ENCODE data around the gene MAML2.

- TF ChIP-seq CTCF (IDR thresholded peaks at IDR 0.05) (no peak), POLR2A (IDR thresholded peaks at IDR 0.05; ENCODE audit: low read depth) (no peak), EP300 (IDR thresholded peaks at IDR 0.05) (no peak)
These were observed 181.5 kb downstream of the MAML2 start for GRCh38 chr11:96161307-96162089.

Data from esophagus muscularis mucosa (tissue), 4 donors.